HEK293 (cell line): Measurements from ENCODE around the gene TMEM141.
"Not testable (repeated sequence)": the region's sequence is repeated elsewhere in the genome, so short reads cannot be mapped to it uniquely, and the experiment has no call there.

Experiments used
- FEZF1 ChIP-seq: fragments of 450-650 bp; formaldehyde crosslinking; IDR thresholded peaks from 2 replicates; pipeline ENCODE4 v1.5.1; 2016; ENCODE audit warnings: missing biosample characterization, missing genetic modification characterization
- KLF9 ChIP-seq: fragments of 450-650 bp; formaldehyde crosslinking; IDR thresholded peaks from 2 replicates; pipeline ENCODE4 v1.5.1; 2016; ENCODE audit warnings: missing biosample characterization, missing genetic modification characterization, low read depth
- YY1 ChIP-seq: fragments of 450-650 bp; formaldehyde crosslinking; IDR thresholded peaks from 2 replicates; pipeline ENCODE4 v1.5.1; 2018; ENCODE audit warnings: missing biosample characterization, missing genetic modification characterization
- ZNF274 ChIP-seq, 2 experiments: fragments of 200-500 bp in 1 of 2; fragments of 450-650 bp in 1 of 2; sonication (Bioruptor generic) in 1 of 2; formaldehyde crosslinking in 1 of 2; IDR thresholded peaks; 2 replicates each; pipeline versions ENCODE4 v1.5.1 to v1.6.1; 2014 to 2016; ENCODE audit warnings: borderline replicate concordance in 1 of 2, inconsistent platforms in 1 of 2, low read length in 1 of 2, missing biosample characterization in 1 of 2, missing genetic modification characterization in 1 of 2
- ZNF324 ChIP-seq: fragments of 450-650 bp; formaldehyde crosslinking; IDR thresholded peaks from 2 replicates; pipeline ENCODE4 v1.5.1; 2016; ENCODE audit warnings: missing biosample characterization, missing genetic modification characterization
- ZNF354C ChIP-seq: fragments of 450-650 bp; formaldehyde crosslinking; IDR thresholded peaks from 2 replicates; pipeline ENCODE4 v1.5.1; 2016; ENCODE audit warnings: missing biosample characterization, missing genetic modification characterization, low read depth, borderline replicate concordance
- ZNF416 ChIP-seq: fragments of 450-650 bp; formaldehyde crosslinking; IDR thresholded peaks from 2 replicates; pipeline ENCODE4 v1.5.1; 2016; ENCODE audit warnings: missing biosample characterization, missing genetic modification characterization
- ZNF777 ChIP-seq: fragments of 450-650 bp; formaldehyde crosslinking; IDR thresholded peaks from 2 replicates; pipeline ENCODE4 v1.5.1; 2017; ENCODE audit warnings: missing biosample characterization, missing genetic modification characterization, borderline replicate concordance
- ZNF837 ChIP-seq: fragments of 450-650 bp; formaldehyde crosslinking; IDR thresholded peaks from 2 replicates; pipeline ENCODE4 v1.5.1; 2016; ENCODE audit warnings: missing biosample characterization, missing genetic modification characterization
- TF ChIP-seq, protein P1 (sequence below): fragments of 450-650 bp; formaldehyde crosslinking; IDR thresholded peaks from 2 replicates; pipeline ENCODE4 v1.5.1; 2016; ENCODE audit warnings: missing biosample characterization, missing genetic modification characterization
- TF ChIP-seq, protein P2 (sequence below): fragments of 450-650 bp; formaldehyde crosslinking; IDR thresholded peaks from 2 replicates; pipeline ENCODE4 v1.5.1; 2016; ENCODE audit warnings: missing biosample characterization, missing genetic modification characterization
- TF ChIP-seq, protein P3 (sequence below): fragments of 450-650 bp; formaldehyde crosslinking; IDR thresholded peaks from 2 replicates; pipeline ENCODE4 v1.5.1; 2016; ENCODE audit warnings: missing biosample characterization, missing genetic modification characterization
- TF ChIP-seq, protein P4 (sequence below): fragments of 450-650 bp; formaldehyde crosslinking; IDR thresholded peaks from 2 replicates; pipeline ENCODE4 v1.5.1; 2016; ENCODE audit warnings: missing biosample characterization, missing genetic modification characterization, low read depth

DNA sequence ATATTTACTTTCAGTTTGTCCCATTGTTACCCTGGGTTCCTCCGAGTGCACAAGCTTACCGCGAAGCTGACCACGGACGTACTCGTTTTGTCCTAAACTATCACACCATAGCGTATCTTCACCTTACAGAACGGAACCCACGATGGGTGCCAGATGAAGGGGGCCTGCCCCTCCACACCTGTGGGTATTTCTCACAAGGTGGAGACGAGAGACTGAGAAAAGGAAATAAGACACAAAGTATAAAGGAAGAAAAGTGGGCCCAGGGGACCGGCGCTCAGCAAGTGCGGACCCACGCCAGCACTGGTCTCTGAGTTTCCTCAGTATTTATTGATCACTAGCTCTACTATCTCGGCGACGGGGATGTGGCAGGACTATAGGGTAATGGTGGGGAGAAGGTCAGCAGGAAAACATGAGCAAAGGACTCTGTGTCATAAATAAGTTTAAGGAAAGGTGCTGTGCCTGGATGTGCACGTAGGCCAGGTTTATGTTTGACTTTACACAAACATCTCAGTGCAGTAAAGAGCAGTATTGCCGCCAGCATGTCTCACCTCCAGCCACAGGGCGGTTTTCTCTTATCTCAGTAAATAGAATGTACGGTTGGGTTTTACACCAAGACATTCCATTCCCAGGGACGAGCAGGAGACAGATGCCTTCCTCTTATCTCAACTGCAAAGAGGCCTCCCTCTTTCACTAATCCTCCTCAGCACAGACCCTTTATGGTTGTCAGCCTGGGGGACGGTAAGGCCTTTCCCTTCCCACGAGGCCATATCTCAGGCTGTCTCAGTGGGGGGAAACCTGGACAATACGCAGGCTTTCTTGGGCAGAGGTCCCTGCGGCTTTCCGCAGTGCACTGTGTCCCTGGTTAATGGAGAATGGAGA lies 2.3 kb upstream of the TMEM141 start:
- TF ChIP-seq, protein P1, sequence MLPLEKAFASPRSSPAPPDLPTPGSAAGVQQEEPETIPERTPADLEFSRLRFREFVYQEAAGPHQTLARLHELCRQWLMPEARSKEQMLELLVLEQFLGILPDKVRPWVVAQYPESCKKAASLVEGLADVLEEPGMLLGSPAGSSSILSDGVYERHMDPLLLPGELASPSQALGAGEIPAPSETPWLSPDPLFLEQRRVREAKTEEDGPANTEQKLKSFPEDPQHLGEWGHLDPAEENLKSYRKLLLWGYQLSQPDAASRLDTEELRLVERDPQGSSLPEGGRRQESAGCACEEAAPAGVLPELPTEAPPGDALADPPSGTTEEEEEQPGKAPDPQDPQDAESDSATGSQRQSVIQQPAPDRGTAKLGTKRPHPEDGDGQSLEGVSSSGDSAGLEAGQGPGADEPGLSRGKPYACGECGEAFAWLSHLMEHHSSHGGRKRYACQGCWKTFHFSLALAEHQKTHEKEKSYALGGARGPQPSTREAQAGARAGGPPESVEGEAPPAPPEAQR (tag by site-specific recombination) = not testable (repeated sequence)
- TF ChIP-seq, protein P2, sequence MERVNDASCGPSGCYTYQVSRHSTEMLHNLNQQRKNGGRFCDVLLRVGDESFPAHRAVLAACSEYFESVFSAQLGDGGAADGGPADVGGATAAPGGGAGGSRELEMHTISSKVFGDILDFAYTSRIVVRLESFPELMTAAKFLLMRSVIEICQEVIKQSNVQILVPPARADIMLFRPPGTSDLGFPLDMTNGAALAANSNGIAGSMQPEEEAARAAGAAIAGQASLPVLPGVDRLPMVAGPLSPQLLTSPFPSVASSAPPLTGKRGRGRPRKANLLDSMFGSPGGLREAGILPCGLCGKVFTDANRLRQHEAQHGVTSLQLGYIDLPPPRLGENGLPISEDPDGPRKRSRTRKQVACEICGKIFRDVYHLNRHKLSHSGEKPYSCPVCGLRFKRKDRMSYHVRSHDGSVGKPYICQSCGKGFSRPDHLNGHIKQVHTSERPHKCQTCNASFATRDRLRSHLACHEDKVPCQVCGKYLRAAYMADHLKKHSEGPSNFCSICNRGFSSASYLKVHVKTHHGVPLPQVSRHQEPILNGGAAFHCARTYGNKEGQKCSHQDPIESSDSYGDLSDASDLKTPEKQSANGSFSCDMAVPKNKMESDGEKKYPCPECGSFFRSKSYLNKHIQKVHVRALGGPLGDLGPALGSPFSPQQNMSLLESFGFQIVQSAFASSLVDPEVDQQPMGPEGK = not testable (repeated sequence)
- not testable (repeated sequence) for TF ChIP-seq ZNF777; ZNF837 (tag by site-specific recombination); ZNF274 (IDR thresholded peaks at IDR 0.05; ENCODE audit: low read length); ZNF274 (tag by site-specific recombination; IDR thresholded peaks at IDR 0.05; ENCODE audit: borderline replicate concordance); KLF9 (tag by site-specific recombination); ZNF416 (tag by site-specific recombination); YY1 (tag by site-specific recombination); ZNF324 (tag by site-specific recombination); ZNF354C (tag by site-specific recombination)
- TF ChIP-seq, protein P3, sequence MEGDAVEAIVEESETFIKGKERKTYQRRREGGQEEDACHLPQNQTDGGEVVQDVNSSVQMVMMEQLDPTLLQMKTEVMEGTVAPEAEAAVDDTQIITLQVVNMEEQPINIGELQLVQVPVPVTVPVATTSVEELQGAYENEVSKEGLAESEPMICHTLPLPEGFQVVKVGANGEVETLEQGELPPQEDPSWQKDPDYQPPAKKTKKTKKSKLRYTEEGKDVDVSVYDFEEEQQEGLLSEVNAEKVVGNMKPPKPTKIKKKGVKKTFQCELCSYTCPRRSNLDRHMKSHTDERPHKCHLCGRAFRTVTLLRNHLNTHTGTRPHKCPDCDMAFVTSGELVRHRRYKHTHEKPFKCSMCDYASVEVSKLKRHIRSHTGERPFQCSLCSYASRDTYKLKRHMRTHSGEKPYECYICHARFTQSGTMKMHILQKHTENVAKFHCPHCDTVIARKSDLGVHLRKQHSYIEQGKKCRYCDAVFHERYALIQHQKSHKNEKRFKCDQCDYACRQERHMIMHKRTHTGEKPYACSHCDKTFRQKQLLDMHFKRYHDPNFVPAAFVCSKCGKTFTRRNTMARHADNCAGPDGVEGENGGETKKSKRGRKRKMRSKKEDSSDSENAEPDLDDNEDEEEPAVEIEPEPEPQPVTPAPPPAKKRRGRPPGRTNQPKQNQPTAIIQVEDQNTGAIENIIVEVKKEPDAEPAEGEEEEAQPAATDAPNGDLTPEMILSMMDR (tag by site-specific recombination) = not testable (repeated sequence)
- TF ChIP-seq, protein P4, sequence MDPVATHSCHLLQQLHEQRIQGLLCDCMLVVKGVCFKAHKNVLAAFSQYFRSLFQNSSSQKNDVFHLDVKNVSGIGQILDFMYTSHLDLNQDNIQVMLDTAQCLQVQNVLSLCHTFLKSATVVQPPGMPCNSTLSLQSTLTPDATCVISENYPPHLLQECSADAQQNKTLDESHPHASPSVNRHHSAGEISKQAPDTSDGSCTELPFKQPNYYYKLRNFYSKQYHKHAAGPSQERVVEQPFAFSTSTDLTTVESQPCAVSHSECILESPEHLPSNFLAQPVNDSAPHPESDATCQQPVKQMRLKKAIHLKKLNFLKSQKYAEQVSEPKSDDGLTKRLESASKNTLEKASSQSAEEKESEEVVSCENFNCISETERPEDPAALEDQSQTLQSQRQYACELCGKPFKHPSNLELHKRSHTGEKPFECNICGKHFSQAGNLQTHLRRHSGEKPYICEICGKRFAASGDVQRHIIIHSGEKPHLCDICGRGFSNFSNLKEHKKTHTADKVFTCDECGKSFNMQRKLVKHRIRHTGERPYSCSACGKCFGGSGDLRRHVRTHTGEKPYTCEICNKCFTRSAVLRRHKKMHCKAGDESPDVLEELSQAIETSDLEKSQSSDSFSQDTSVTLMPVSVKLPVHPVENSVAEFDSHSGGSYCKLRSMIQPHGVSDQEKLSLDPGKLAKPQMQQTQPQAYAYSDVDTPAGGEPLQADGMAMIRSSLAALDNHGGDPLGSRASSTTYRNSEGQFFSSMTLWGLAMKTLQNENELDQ (tag by site-specific recombination) = not testable (repeated sequence)
- peak; percentile 56 for TF ChIP-seq FEZF1 (tag by site-specific recombination)
